B cell (primary cell): ENCODE results near the gene IPO4. TPM values are rescaled to one million over a fixed set of nuclear protein-coding genes. Genes with fewer than 3 reads are reported as not detected.

Source experiments
- ATAC-seq: fragments of 200-7000 bp; cut with Tn5 transposase; one replicate; pipeline ENCODE4 v1.10.0; 2021; ENCODE audit warnings: low read depth, mild to moderate bottlenecking, moderate number of reproducible peaks, moderate library complexity
- CTCF ChIA-PET: fragments of 350-600 bp; sonication (Branson Sonifier 250); formaldehyde crosslinking; loops from one replicate; lab custom pipeline; 2021; ENCODE audit warnings: antibody characterized with exemption, inconsistent platforms; lab: Charles Lee
- POLR2A ChIA-PET: fragments of 350-600 bp; sonication (Branson Sonifier 250); formaldehyde crosslinking; loops from one replicate; lab custom pipeline; 2021; ENCODE audit warnings: antibody characterized with exemption; lab: Charles Lee
- DNase-seq: peaks from one replicate; pipeline ENCODE4 v3.0.0; 2013
- H2AFZ ChIP-seq: 2 replicates; pipeline ENCODE4 v1.6.1; 2012; ENCODE audit warnings: mild to moderate bottlenecking, low read depth, low read length; ENCODE audit not compliant: insufficient read depth, poor library complexity, severe bottlenecking
- H3K27ac ChIP-seq, 2 donors: 1 replicate in 1 of 2; 2 replicates in 1 of 2; pipeline ENCODE4 v1.5.1; 2012 to 2013; ENCODE audit warnings: low read length in 2 of 2, mild to moderate bottlenecking in 2 of 2, moderate library complexity in 1 of 2
- H3K27me3 ChIP-seq, 4 experiments: fragments of 200-600 bp in 1 of 4; sonication (generic) in 1 of 4; replicated peaks in 1 of 4; 1 replicate in 2 of 4; 2 replicates in 2 of 4; pipeline versions ENCODE4 v1.6.1 to v1.7.0; 2013 to 2016; ENCODE audit warnings: low read length in 3 of 4, mild to moderate bottlenecking in 2 of 4, mixed read lengths in 1 of 4, moderate library complexity in 1 of 4; ENCODE audit not compliant: insufficient read depth in 4 of 4, control insufficient read depth in 3 of 4; ENCODE audit errors: control extremely low read depth in 1 of 4
- H3K36me3 ChIP-seq, 2 experiments: replicated peaks in 1 of 2; 1 replicate in 1 of 2; 2 replicates in 1 of 2; pipeline versions ENCODE4 v1.6.1 to v1.7.1; 2013; ENCODE audit warnings: low read length in 1 of 2; ENCODE audit not compliant: insufficient read depth in 2 of 2, control insufficient read depth in 1 of 2; ENCODE audit errors: control extremely low read depth in 1 of 2, extremely low read depth in 1 of 2
- H3K4me1 ChIP-seq, 2 donors: fragments of 200-600 bp in 1 of 2; sonication (generic) in 1 of 2; 1 replicate in 1 of 2; 2 replicates in 1 of 2; pipeline versions ENCODE4 v1.5.1 to v1.6.1; 2013 to 2017; ENCODE audit warnings: low read length in 2 of 2; ENCODE audit not compliant: control insufficient read depth in 2 of 2, insufficient read depth in 2 of 2
- H3K4me2 ChIP-seq: replicated peaks from 2 replicates; pipeline ENCODE3; 2012; ENCODE audit warnings: mild to moderate bottlenecking, low read depth, low read length; ENCODE audit not compliant: poor library complexity, severe bottlenecking
- H3K4me3 ChIP-seq, 5 experiments: fragments of 200-600 bp in 1 of 5; sonication (generic) in 1 of 5; 1 replicate in 3 of 5; 2 replicates in 2 of 5; pipeline versions ENCODE4 v1.5.1 to v1.7.0; 2011 to 2016; ENCODE audit warnings: low read length in 4 of 5, mild to moderate bottlenecking in 4 of 5, low read depth in 2 of 5, control low read depth in 1 of 5, moderate library complexity in 1 of 5; ENCODE audit not compliant: insufficient read depth in 1 of 5; ENCODE audit errors: control extremely low read depth in 1 of 5, extremely low read depth in 1 of 5
- H3K79me2 ChIP-seq: fragments of 200-600 bp; sonication (generic); one replicate; pipeline ENCODE4 v1.6.0; 2016; ENCODE audit warnings: low read length; ENCODE audit not compliant: control insufficient read depth, insufficient read depth
- H3K9ac ChIP-seq: fragments of 200-600 bp; sonication (generic); 2 replicates; pipeline ENCODE4 v1.6.1; 2017; ENCODE audit warnings: mild to moderate bottlenecking, low read length, moderate library complexity
- H3K9me3 ChIP-seq, 3 donors: one replicate each; pipeline versions ENCODE4 v1.6.1 to v1.7.1; 2013; ENCODE audit warnings: low read length in 2 of 3; ENCODE audit not compliant: control insufficient read depth in 2 of 3, insufficient read depth in 1 of 3; ENCODE audit errors: control extremely low read depth in 1 of 3
- H4K20me1 ChIP-seq: 2 replicates; pipeline ENCODE4 v1.6.0; 2012; ENCODE audit warnings: mild to moderate bottlenecking, low read length; ENCODE audit not compliant: insufficient read depth, control insufficient read depth, poor library complexity, severe bottlenecking
- H3K27ac Mint-ChIP-seq: one replicate; pipeline ENCODE4 v1.8.0; 2021; ENCODE audit warnings: mixed read lengths
- H3K27me3 Mint-ChIP-seq: one replicate; pipeline ENCODE4 v1.8.0; 2021; ENCODE audit warnings: mixed read lengths
- H3K4me1 Mint-ChIP-seq: one replicate; pipeline ENCODE4 v1.8.0; 2021; ENCODE audit warnings: mixed read lengths
- H3K4me3 Mint-ChIP-seq: one replicate; pipeline ENCODE4 v1.8.0; 2021; ENCODE audit warnings: mixed read lengths
- H3K9me3 Mint-ChIP-seq: one replicate; pipeline ENCODE4 v1.8.0; 2022; ENCODE audit warnings: mixed read lengths; ENCODE audit not compliant: insufficient read depth
- CTCF ChIP-seq: fragments of 200-600 bp; IDR thresholded peaks from one replicate; pipeline ENCODE4 v1.8.0; 2022; ENCODE audit warnings: antibody characterized with exemption, mild to moderate bottlenecking
- EZH2 ChIP-seq: IDR thresholded peaks from 2 replicates; pipeline ENCODE4 v1.6.1; 2012; ENCODE audit warnings: borderline replicate concordance, low read depth, mild to moderate bottlenecking, moderate library complexity, low read length; ENCODE audit not compliant: insufficient read depth, poor library complexity, severe bottlenecking
- WGBS: methylation state at CpG from one replicate; pipeline ENCODE4 v1.1.5; 2013; ENCODE audit warnings: missing lambda C conversion rate; ENCODE audit not compliant: insufficient coverage; 5-methylcytosine and 5-hydroxymethylcytosine counted together
- intact Hi-C: fragments of 100-400 bp; cut with micrococcal nuclease; formaldehyde crosslinking; loops from one replicate; pipeline ENCODE4 v1.10.0; 2022
- polyA plus RNA-seq: library from polyadenylated mRNA; depleted of rRNA; stranded (reverse); fragments of >200 nt; gene quantifications from 2 replicates; pipeline ENCODE4 v1.2.3, GENCODE V29; 2012
- total RNA-seq, 2 donors: library from RNA; stranded (reverse); fragments of 120-200 nt in 1 of 2; gene quantifications; 1 replicate in 1 of 2; 2 replicates in 1 of 2; pipeline versions ENCODE4 v1.2.3 to v1.2.4, GENCODE V29; 2013 to 2022

The IPO4 gene
- total and polyA plus RNA-seq, 2 donors (not counting 1 experiment from before 2014, with no cell fraction given): 28.3 to 35.0 TPM

GRCh38 chr14:24177041-24177825 lies 11.4 kb downstream of the IPO4 start:
- H3K4me3 ChIP-seq: no peak overlapping the region
- H3K9ac ChIP-seq: no peak overlapping the region
- Mint-ChIP-seq H3K4me1 (peaks cover 13% of the 10 kb centered on the region), H3K27ac (no peak overlapping the region), H3K27me3 (no peaks in the 10 kb centered on the region), H3K9me3 (no peaks in the 10 kb centered on the region), H3K4me3 (no peak overlapping the region)
- intact Hi-C loops: no loop called here
- no peaks in the 10 kb centered on the region for H3K27me3 ChIP-seq
- DNase-seq (no peak), ATAC-seq (no peak)
- POLR2A ChIA-PET: interaction anchor here (1.7 kb wide), 1 partner anchor 16 kb away, joined by 4 read pairs; the partner anchor contains the start of gene IRF9
- H3K4me1 ChIP-seq: peaks cover 5 to 9% of the 10 kb centered on the region in 2 donors
- H3K36me3 ChIP-seq: peaks cover 3 to 44% of the 10 kb centered on the region in 2 experiments
- CTCF ChIA-PET: interaction anchor here (1.1 kb wide), 1 partner anchor 86 kb away, joined by 4 read pairs; no protein-coding TSS in a partner anchor
- TF ChIP-seq EZH2 (no peak), CTCF (no peak)
- no peak overlapping the region for H3K4me2 ChIP-seq
- no peaks in the 10 kb centered on the region for H3K9me3 ChIP-seq
- no peaks in the 10 kb centered on the region for H3K79me2 ChIP-seq
- WGBS: no CpG with 5 or more reads among the region's 12 CpGs
- H4K20me1 ChIP-seq: no peaks in the 10 kb centered on the region
- H3K27ac ChIP-seq: no peak overlapping the region
- no peak overlapping the region for H2AFZ ChIP-seq

GRCh38 chr14:24176599-24176998 lies 12.0 kb downstream of the IPO4 start:
- Histone ChIP-seq H3K27me3 (no peaks in the 10 kb centered on the region), H3K79me2 (no peaks in the 10 kb centered on the region), H3K36me3 (peaks cover 1 to 38% of the 10 kb centered on the region in 2 experiments), H3K9me3 (no peaks in the 10 kb centered on the region), H3K27ac (no peak overlapping the region), H3K4me1 (peaks cover 8 to 14% of the 10 kb centered on the region in 2 donors), H2AFZ (no peak overlapping the region), H4K20me1 (no peaks in the 10 kb centered on the region), H3K4me2 (no peak overlapping the region), H3K9ac (no peak overlapping the region), H3K4me3 (no peak overlapping the region)
- Mint-ChIP-seq H3K27ac (no peak overlapping the region), H3K27me3 (no peaks in the 10 kb centered on the region), H3K4me1 (peaks cover 20% of the 10 kb centered on the region), H3K9me3 (no peaks in the 10 kb centered on the region), H3K4me3 (no peak overlapping the region)
- CTCF ChIA-PET: interaction anchor here (1.1 kb wide), 1 partner anchor 86 kb away, joined by 4 read pairs; no protein-coding TSS in a partner anchor
- no peak for TF ChIP-seq EZH2
- no peak for TF ChIP-seq CTCF
- intact Hi-C loops: no loop called here
- 98% methylated on average over 5 of the region's 5 CpGs for WGBS
- ATAC-seq (no peak), DNase-seq (no peak)
- POLR2A ChIA-PET: interaction anchor here (0.6 to 1.7 kb wide), 2 partner anchors 16 to 66 kb away, joined by 4 to 5 read pairs; partner anchors contain the start of gene IRF9
